Peyer's patch (tissue), 4 donors: ENCODE results near the gene B3GNT4.

Experiments used
- POLR2A ChIP-seq, 2 donors: fragments of 450-650 bp; IDR thresholded peaks; one replicate each; pipeline ENCODE4 v1.5.1; 2017; ENCODE audit warnings: antibody characterized with exemption in 2 of 2, mild to moderate bottlenecking in 2 of 2, moderate library complexity in 2 of 2
- TF ChIP-seq, protein P1 (sequence below), 6 experiments: fragments of 450-650 bp in 4 of 6; fragments of 200-600 bp in 2 of 6; sonication (generic) in 1 of 6; IDR thresholded peaks; one replicate each; pipeline ENCODE4 v1.5.1; 2017 to 2019; ENCODE audit warnings: antibody characterized with exemption in 6 of 6, mild to moderate bottlenecking in 3 of 6, moderate library complexity in 1 of 6

DNA sequence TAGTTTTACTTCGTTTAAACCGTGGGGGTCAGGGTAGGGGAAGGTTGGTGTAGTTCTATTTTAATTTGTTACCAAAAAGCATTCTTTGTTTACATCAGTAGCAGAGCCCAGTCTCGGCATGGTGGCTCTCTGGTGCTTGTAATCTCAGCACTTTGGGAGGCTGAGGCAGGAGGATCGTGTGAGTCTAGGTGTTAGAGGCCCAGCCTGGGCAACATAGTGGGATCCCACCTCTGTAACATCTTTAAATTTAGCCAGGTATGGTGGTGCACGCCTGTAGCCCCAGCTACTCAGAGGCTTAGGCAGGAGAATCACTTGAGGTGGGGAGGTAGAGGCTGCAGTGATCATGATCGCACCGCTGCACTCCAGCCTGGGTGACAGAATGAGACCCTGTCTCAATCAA lies 18.4 kb upstream of the B3GNT4 start:
- TF ChIP-seq, protein P1, sequence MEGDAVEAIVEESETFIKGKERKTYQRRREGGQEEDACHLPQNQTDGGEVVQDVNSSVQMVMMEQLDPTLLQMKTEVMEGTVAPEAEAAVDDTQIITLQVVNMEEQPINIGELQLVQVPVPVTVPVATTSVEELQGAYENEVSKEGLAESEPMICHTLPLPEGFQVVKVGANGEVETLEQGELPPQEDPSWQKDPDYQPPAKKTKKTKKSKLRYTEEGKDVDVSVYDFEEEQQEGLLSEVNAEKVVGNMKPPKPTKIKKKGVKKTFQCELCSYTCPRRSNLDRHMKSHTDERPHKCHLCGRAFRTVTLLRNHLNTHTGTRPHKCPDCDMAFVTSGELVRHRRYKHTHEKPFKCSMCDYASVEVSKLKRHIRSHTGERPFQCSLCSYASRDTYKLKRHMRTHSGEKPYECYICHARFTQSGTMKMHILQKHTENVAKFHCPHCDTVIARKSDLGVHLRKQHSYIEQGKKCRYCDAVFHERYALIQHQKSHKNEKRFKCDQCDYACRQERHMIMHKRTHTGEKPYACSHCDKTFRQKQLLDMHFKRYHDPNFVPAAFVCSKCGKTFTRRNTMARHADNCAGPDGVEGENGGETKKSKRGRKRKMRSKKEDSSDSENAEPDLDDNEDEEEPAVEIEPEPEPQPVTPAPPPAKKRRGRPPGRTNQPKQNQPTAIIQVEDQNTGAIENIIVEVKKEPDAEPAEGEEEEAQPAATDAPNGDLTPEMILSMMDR (IDR thresholded peaks at IDR 0.05) = no peak
- TF ChIP-seq POLR2A (IDR thresholded peaks at IDR 0.05) = no peak
